Activated CD8-positive, alpha-beta T cell treated with anti-CD3 and anti-CD28 coated beads, Interleukin-2, amount 10 ng/mL, durations not matched to agents 7 days and 5 days (primary cell): Measurements from ENCODE around the gene SZRD1. TPM values are rescaled to one million over a fixed set of nuclear protein-coding genes. Genes with fewer than 3 reads are reported as not detected.

Source experiments
- ATAC-seq: fragments of 150-1000 bp; cut with Tn5 transposase; one replicate; pipeline ENCODE4 v1.10.0; 2021; ENCODE audit warnings: moderate library complexity
- CTCF ChIA-PET: fragments of 350-600 bp; sonication (Branson Sonifier 250); formaldehyde crosslinking; loops from one replicate; lab custom pipeline; 2021; ENCODE audit warnings: antibody characterized with exemption; lab: Charles Lee
- POLR2A ChIA-PET: fragments of 350-600 bp; sonication (Branson Sonifier 250); formaldehyde crosslinking; loops from one replicate; lab custom pipeline; 2021; ENCODE audit warnings: antibody characterized with exemption; lab: Charles Lee
- DNase-seq: peaks from one replicate; pipeline ENCODE4 v3.0.0-alpha.2; 2020
- H3K27ac Mint-ChIP-seq: one replicate; pipeline ENCODE4 v1.8.0; 2021; ENCODE audit warnings: mild to moderate bottlenecking, mixed read lengths
- H3K27me3 Mint-ChIP-seq: one replicate; pipeline ENCODE4 v1.8.0; 2021; ENCODE audit warnings: low read depth, mixed read lengths
- H3K36me3 Mint-ChIP-seq: one replicate; pipeline ENCODE4 v1.8.0; 2021; ENCODE audit warnings: low read depth, mixed read lengths
- H3K4me1 Mint-ChIP-seq: one replicate; pipeline ENCODE4 v1.8.0; 2021; ENCODE audit warnings: low read depth, mixed read lengths
- H3K4me3 Mint-ChIP-seq: one replicate; pipeline ENCODE4 v1.8.0; 2021; ENCODE audit warnings: mild to moderate bottlenecking, mixed read lengths
- H3K9me3 Mint-ChIP-seq: one replicate; pipeline ENCODE4 v1.8.0; 2022; ENCODE audit warnings: mixed read lengths; ENCODE audit not compliant: insufficient read depth
- total RNA-seq, 2 experiments: library from RNA; stranded (reverse); gene quantifications; one replicate each; pipeline ENCODE4 v1.2.3, GENCODE V29; 2021

Gene SZRD1
- total RNA-seq, 2 experiments from 2014 or later, result 171 to 176 TPM

DNA sequence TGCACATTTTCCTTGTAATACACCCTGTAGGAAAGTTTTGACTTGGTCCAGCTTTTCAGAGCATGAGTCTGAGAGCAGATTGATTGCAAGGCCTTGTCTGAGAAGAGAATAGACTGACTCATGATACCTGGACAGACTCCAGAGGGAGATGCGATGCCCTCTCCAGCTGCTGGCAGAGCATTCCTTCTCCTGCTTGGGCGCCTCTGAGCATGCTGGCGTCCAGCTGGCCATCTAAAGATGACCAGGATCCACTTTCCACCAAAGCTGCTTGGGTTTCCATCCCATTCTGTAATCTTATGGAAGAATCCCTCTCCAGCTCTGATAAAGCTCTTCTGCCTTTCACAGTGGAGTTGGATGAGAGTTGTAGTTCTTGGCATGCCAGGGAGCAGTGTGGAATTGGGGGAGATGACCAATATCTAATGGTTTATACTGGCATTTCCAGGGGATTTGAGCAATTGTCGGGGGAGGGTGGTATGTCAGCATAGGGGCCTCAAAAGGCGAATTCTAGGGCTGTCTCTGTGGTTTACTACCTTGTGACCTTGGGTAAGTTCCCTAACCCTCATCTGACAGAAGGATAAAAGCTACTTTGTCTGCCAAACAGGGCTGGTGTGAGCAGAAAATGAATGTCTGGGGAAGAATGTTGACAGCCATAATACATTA, 19.5 kb downstream of the SZRD1 start:
- Mint-ChIP-seq H3K4me1 (peaks cover 67% of the 10 kb centered on the region), H3K4me3 (peak overlapping the region; percentile 26), H3K36me3 (peaks cover 31% of the 10 kb centered on the region), H3K9me3 (no peaks in the 10 kb centered on the region), H3K27ac (peak overlapping the region; percentile 60), H3K27me3 (no peaks in the 10 kb centered on the region)
- CTCF ChIA-PET, result interaction anchor here (1.0 to 1.4 kb wide), 4 partner anchors 10 to 39 kb away, joined by 3 to 5 read pairs (median 3); no protein-coding TSS in a partner anchor
- DNase-seq, result no peak
- peak; percentile 58 for ATAC-seq
- POLR2A ChIA-PET, result interaction anchor here (0.8 to 2.9 kb wide), 3 partner anchors 15 to 54 kb away, joined by 3 to 15 read pairs (median 10); partner anchors contain the start of gene NECAP2

DNA sequence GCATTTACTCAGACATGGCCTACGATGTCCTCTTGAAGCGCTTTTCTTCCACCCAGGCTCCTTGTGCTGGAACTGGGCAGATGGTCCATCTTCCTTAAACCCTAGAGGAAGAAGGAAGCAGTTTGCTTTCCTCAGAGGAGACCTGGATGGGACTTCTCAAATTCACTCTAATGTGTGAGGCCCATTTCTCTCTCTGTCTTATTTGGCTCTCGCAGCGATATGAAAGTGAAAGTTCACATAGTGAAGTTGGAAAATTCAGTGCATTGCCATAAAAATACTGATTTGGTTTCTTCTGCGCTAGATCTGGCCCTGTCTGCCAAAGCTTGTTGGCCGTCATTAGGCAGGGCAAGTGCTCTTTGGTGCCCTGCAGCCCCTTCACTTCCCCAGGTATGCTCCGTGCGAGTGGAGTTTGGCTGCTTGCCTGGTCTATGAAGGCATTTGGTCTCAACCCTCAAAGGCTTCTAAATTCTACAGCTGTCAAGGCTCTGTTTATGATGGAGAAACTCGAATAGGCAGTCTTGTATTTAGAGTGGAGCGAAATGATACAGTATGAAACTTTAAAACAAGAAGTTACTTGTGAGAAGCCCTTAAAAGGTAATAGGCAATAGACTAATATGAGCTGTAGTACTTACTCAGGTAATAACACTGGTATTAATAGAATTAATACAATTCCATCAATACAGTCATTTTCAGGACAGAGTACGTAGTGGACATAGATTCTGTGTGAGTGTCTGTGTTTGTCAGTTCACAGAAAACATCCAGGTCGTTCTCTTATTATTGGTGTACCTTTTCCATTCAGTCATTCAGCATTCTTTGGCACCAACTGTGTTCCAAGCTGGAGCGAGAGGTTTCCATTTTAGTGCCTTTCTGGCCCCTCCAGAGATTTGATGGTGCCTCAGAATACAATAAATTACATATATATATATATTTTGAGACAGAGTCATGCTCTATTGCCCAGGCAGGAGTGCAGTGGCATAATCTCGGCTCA, 20.5 kb downstream of the SZRD1 start:
- DNase-seq (no peak), ATAC-seq (peak; percentile 56)
- CTCF ChIA-PET, result interaction anchor here (0.6 to 1.4 kb wide), 7 partner anchors 9 to 53 kb away, joined by 3 to 5 read pairs (median 3); partner anchors contain the start of gene NECAP2
- Mint-ChIP-seq H3K9me3 (no peaks in the 10 kb centered on the region), H3K27me3 (no peaks in the 10 kb centered on the region), H3K4me1 (peaks cover 76% of the 10 kb centered on the region), H3K27ac (peak overlapping the region; percentile 58), H3K4me3 (peak overlapping the region; percentile 67), H3K36me3 (peaks cover 33% of the 10 kb centered on the region)
- POLR2A ChIA-PET, result interaction anchor here (1.1 to 2.9 kb wide), 3 partner anchors 19 to 53 kb away, joined by 5 to 15 read pairs (median 10); partner anchors contain the start of gene NECAP2

DNA sequence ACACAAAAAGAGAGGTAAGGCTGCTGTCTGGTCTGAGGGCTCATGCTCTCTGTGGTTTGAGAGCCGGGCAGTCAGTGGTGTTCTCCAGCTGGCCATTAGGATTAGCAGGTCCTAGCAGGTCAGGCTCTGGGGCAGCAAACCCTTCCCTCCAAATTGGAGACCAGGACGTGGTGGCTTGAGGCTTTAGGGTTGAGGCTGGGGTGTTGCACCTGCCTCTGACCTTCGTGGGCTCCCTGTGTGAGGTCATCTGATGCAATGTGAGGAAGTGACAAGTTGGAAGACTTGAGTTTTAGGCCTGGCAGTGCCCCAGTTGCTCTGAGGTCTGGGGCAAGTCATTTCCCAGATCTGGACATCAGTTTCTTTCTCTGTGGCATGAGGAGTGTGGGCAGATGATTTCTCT, 24.4 kb downstream of the SZRD1 start:
- ChIA-PET CTCF (interaction anchor here (1.2 to 3.8 kb wide), 2 partner anchors 17 to 49 kb away, joined by 3 to 18 read pairs; partner anchors contain the start of gene NECAP2), POLR2A (interaction anchor here (0.6 kb wide), 1 partner anchor 215 kb away, joined by 3 read pairs; no protein-coding TSS in a partner anchor)
- DNase-seq, result peak; percentile 32
- no peak overlapping the region for H3K4me3 Mint-ChIP-seq
- no peaks in the 10 kb centered on the region for H3K9me3 Mint-ChIP-seq
- H3K4me1 Mint-ChIP-seq, result peaks cover 63% of the 10 kb centered on the region
- ATAC-seq, result peak; percentile 37
- H3K27ac Mint-ChIP-seq, result peak overlapping the region; percentile 82
- H3K36me3 Mint-ChIP-seq, result peaks cover 50% of the 10 kb centered on the region
- H3K27me3 Mint-ChIP-seq, result no peaks in the 10 kb centered on the region

DNA sequence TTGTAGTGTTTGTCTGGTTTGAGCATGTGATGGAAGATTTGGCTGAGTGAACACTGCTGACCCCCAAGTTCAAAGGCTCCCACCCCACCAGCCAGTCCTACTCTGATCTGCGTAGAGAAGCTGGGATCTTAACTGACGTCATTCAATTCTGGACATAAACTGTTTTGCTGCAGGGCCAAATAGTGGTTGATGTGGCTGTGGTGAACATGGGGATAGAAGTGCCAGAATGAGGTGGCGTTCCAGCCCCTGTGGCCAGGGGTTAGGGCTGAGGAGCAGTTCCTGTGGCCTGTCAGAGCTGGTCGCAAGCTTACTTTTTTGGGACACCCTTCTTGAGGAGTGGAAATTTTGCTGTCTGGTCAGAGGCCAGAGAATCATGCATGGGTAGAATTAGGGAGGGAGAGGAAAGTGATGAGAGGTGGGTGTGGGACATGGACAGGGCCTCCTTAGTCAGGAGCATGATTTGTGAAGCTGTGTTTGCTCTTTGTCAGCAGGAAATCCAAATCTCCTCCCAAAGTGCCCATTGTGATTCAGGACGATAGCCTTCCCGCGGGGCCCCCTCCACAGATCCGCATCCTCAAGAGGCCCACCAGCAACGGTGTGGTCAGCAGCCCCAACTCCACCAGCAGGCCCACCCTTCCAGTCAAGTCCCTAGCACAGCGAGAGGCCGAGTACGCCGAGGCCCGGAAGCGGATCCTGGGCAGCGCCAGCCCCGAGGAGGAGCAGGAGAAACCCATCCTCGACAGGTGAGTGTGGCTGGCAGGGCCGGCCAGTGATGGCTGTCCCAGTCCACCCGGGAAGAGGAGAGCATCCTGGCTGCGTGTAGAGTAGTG, 25.9 kb downstream of the SZRD1 start:
- ChIA-PET CTCF (interaction anchor here (1.6 to 3.8 kb wide), 2 partner anchors 27 to 48 kb away, joined by 6 to 18 read pairs; partner anchors contain the start of gene NECAP2), POLR2A (no interaction called here)
- ATAC-seq, result no peak
- H3K9me3 Mint-ChIP-seq, result no peaks in the 10 kb centered on the region
- peaks cover 56% of the 10 kb centered on the region for H3K36me3 Mint-ChIP-seq
- H3K27ac Mint-ChIP-seq, result peak overlapping the region; percentile 82
- no peak overlapping the region for H3K4me3 Mint-ChIP-seq
- no peak for DNase-seq
- peaks cover 56% of the 10 kb centered on the region for H3K4me1 Mint-ChIP-seq
- H3K27me3 Mint-ChIP-seq, result no peaks in the 10 kb centered on the region

DNA sequence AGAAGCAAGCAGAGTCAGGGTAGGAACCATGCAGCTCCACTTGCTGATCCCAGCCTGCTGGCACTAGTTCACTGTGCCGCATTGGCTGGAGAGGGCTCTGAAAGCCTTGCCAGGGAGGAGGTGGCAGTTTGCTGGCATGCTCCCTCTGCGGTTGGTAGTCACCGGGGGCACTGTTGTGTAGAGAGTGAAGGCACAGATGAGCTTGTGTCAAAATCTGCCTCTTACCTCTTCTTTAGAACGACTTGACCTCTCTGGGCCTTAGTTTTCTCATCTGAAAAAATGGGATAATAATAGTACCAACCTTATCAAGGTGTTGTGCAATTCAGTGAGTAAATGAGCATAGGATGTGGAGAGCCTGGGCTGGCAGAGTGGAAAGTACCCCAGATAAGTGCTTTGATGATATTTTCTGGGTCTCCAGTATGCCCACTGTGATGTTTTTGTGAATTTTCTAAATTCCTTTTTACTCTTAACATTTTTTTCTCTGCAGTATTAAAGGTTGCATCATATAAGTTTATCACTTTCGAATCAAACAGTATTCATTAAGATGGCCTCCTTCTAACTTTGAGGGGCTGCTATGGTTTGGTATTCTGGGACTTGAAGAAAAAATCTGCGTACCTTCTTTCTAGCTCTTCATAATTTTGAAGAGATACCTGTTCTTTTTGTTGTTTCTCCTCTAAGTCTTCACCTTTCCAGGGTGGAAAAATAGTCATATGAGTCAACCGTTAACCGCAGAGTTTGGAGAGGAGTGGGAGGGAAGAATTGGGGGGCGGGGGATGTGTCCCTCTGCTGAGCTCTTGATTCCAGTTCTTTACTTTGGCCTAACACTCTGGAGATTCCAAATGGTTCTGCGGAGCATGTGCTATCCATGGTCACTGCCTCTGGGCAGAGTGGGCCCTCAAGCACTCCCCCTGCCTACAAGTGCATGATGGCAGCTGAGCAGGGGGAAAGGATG, 26.8 kb downstream of the SZRD1 start:
- peaks cover 56% of the 10 kb centered on the region for H3K36me3 Mint-ChIP-seq
- no peak overlapping the region for H3K4me3 Mint-ChIP-seq
- no peaks in the 10 kb centered on the region for H3K27me3 Mint-ChIP-seq
- ChIA-PET CTCF (interaction anchor here (1.1 to 3.8 kb wide), 3 partner anchors 27 to 47 kb away, joined by 5 to 18 read pairs (median 6); partner anchors contain the start of gene NECAP2), POLR2A (no interaction called here)
- H3K4me1 Mint-ChIP-seq, result peaks cover 50% of the 10 kb centered on the region
- DNase-seq (no peak), ATAC-seq (no peak)
- no peaks in the 10 kb centered on the region for H3K9me3 Mint-ChIP-seq
- H3K27ac Mint-ChIP-seq, result no peak overlapping the region

DNA sequence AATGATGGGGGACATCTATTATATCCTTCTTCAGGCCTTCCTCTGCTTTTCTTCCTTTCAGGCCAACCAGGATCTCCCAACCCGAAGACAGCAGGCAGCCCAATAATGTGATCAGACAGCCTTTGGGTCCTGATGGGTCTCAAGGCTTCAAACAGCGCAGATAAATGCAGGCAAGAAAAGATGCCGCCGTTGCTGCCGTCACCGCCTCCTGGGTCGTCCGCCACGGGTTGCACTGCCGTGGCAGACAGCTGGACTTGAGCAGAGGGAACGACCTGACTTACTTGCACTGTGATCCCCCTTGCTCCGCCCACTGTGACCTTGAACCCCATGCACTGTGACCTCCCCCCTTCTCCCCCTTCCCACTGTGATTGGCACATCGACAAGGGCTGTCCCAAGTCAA, 27.9 kb downstream of the SZRD1 start:
- Mint-ChIP-seq H3K36me3 (peaks cover 61% of the 10 kb centered on the region), H3K27ac (no peak overlapping the region), H3K9me3 (no peaks in the 10 kb centered on the region), H3K4me3 (no peak overlapping the region), H3K4me1 (peaks cover 46% of the 10 kb centered on the region), H3K27me3 (no peaks in the 10 kb centered on the region)
- no peak for DNase-seq
- ChIA-PET POLR2A (no interaction called here), CTCF (no interaction called here)
- no peak for ATAC-seq

DNA sequence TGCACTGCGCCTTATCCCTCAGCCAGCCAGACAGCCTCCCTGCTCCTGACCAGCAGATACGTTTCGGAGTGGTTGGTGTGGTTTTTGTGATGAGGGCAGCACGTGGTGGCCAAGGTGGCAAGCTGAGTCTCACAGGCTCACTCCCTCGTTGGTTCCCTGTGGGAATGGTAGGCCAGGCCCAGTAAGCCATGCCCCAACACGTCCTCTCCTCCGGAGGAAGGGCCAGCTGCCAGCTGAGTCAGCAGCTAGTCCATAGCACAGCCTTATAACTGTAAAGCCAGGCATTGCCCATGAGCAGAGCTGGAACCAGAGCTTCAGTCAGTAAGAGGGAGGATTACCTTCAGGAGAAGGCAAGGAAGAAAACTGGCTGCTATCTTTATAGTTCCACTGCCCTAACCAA, 29.5 kb downstream of the SZRD1 start:
- no peak for ATAC-seq
- Mint-ChIP-seq H3K9me3 (no peaks in the 10 kb centered on the region), H3K27me3 (no peaks in the 10 kb centered on the region), H3K36me3 (peaks cover 52% of the 10 kb centered on the region), H3K4me1 (peaks cover 30% of the 10 kb centered on the region), H3K27ac (peak overlapping the region; percentile 34), H3K4me3 (no peak overlapping the region)
- DNase-seq, result no peak
- CTCF ChIA-PET, result interaction anchor here (1.1 to 1.2 kb wide), 2 partner anchors 10 to 15 kb away, joined by 3 read pairs; no protein-coding TSS in a partner anchor
- POLR2A ChIA-PET, result interaction anchor here (0.6 kb wide), 1 partner anchor 304 kb away, joined by 4 read pairs; no protein-coding TSS in a partner anchor

DNA sequence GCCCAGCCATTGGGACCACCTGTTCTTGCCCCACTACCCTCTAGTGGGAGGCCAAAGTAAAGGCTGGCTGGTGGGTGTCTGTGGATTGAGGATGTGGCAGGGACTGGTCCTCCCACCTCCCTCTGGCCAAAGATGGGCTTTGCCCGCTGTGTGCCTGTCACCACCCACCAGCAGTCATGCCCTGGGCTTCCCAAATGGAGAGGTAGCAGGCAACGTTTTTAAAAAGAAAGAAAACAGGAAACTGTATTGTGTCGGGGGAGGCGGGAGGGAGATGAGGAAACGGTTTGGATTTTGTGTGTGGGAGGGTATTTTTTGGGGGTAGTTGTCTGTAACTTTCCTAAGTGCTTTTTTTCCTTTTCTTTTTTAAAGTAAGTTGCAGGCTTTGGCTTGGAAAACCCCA, 30.1 kb downstream of the SZRD1 start:
- ChIA-PET POLR2A (no interaction called here), CTCF (no interaction called here)
- H3K27me3 Mint-ChIP-seq, result no peaks in the 10 kb centered on the region
- DNase-seq (no peak), ATAC-seq (no peak)
- H3K27ac Mint-ChIP-seq, result peak overlapping the region; percentile 34
- no peaks in the 10 kb centered on the region for H3K9me3 Mint-ChIP-seq
- H3K4me1 Mint-ChIP-seq, result peaks cover 25% of the 10 kb centered on the region
- no peak overlapping the region for H3K4me3 Mint-ChIP-seq
- H3K36me3 Mint-ChIP-seq, result peaks cover 51% of the 10 kb centered on the region

DNA sequence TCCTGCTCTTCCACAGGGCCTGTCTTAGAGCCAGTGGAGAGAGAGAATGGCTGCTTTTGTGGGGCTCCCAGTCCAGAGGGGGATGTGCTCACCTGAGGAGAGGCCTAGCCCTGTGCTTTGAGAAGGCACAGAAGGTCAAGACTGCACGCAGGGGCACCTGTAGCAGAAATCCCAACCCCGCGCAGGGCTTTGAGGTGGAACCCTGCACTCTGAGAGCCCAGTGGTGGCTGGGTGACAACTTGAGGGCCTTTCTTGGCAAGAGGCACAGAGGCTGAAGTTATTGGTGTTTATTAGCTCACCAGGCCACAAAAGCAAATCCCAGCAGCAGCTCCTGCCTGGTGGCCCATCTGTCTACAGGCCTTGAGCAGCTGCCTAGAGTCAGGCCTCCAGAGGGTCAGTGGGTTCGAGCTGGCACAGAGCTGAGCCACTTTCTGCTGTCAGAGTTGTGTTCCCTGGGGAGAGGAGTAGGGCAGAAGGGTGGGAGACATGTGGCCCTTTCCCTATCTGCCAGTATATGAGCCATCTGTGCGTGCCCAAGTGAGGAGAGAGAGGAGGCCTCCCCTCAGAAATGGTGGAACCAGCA, 31.4 kb downstream of the SZRD1 start:
- ChIA-PET POLR2A (no interaction called here), CTCF (no interaction called here)
- Mint-ChIP-seq H3K36me3 (peaks cover 43% of the 10 kb centered on the region), H3K4me1 (peaks cover 14% of the 10 kb centered on the region), H3K9me3 (no peaks in the 10 kb centered on the region), H3K27me3 (no peaks in the 10 kb centered on the region), H3K4me3 (no peak overlapping the region), H3K27ac (no peak overlapping the region)
- no peak for ATAC-seq
- DNase-seq, result no peak

DNA sequence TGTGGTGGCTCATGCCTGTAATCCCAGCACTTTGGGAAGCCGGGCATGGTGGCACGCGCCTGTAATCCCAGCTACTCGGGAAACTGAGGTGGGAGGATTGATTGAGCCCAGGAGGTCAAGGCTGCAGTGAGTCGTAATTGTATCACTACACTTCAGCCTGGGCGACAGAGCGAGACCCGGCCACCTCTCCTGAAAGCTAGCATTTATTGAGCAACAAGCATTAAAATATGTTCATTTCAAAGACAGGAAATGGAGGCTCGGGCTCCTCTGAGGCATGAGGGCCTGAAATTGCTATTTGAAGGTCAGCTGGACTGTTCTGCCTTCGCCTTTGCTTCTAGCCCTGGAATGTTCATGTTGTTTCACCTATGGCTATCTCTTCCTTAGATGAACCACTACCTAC, 35.7 kb downstream of the SZRD1 start:
- H3K36me3 Mint-ChIP-seq, result peaks cover 9% of the 10 kb centered on the region
- DNase-seq (no peak), ATAC-seq (no peak)
- no peak overlapping the region for H3K27ac Mint-ChIP-seq
- ChIA-PET CTCF (no interaction called here), POLR2A (no interaction called here)
- H3K9me3 Mint-ChIP-seq, result no peaks in the 10 kb centered on the region
- H3K27me3 Mint-ChIP-seq, result no peaks in the 10 kb centered on the region
- no peaks in the 10 kb centered on the region for H3K4me1 Mint-ChIP-seq
- no peak overlapping the region for H3K4me3 Mint-ChIP-seq
